ENCODE data around the gene CLDN20.

DNA sequence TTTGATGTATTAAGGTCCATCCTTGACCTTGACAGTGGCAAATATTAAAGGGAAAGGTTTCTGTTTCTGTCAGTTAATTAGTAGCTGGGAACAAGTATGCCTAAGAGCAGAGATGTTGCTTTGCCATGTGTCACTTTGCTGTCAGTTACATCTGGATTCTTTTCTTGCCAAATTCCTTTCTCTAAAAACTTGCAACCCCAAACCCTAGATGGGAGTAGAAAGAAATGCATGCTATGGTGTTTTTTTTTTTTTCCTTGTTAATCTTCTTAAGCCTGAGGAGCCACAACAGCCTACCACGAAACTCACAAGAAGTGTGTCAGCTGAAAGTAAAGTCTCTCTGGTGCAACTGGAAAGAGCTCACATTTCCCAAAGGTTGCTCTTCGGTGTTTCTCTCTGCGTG is 18.0 kb upstream of the CLDN20 start:
- TF ChIP-seq, protein P1, sequence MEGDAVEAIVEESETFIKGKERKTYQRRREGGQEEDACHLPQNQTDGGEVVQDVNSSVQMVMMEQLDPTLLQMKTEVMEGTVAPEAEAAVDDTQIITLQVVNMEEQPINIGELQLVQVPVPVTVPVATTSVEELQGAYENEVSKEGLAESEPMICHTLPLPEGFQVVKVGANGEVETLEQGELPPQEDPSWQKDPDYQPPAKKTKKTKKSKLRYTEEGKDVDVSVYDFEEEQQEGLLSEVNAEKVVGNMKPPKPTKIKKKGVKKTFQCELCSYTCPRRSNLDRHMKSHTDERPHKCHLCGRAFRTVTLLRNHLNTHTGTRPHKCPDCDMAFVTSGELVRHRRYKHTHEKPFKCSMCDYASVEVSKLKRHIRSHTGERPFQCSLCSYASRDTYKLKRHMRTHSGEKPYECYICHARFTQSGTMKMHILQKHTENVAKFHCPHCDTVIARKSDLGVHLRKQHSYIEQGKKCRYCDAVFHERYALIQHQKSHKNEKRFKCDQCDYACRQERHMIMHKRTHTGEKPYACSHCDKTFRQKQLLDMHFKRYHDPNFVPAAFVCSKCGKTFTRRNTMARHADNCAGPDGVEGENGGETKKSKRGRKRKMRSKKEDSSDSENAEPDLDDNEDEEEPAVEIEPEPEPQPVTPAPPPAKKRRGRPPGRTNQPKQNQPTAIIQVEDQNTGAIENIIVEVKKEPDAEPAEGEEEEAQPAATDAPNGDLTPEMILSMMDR (IDR thresholded peaks at IDR 0.05) = no peak
- no peak for TF ChIP-seq POLR2A (IDR thresholded peaks at IDR 0.05)
